IMR-90 (cell line): ENCODE data around the gene PYGL.

Source experiments
- BHLHE40 ChIP-seq: fragments of 150-350 bp; IDR thresholded peaks from 2 replicates; pipeline ENCODE4 v1.6.1; 2016; ENCODE audit warnings: mild to moderate bottlenecking, low read depth, low read length
- CTCF ChIP-seq: conservative IDR thresholded peaks from 2 replicates; pipeline ENCODE4 v1.5.1; 2012; ENCODE audit warnings: mild to moderate bottlenecking, low read depth, low read length, improper control_type of control experiment
- ELK1 ChIP-seq: fragments of 150-350 bp; IDR thresholded peaks from 2 replicates; pipeline ENCODE4 v1.6.1; 2016; ENCODE audit warnings: low read depth, mild to moderate bottlenecking, low read length, moderate library complexity, borderline replicate concordance
- MXI1 ChIP-seq: IDR thresholded peaks from 2 replicates; pipeline ENCODE4 v1.6.1; 2012; ENCODE audit warnings: low read depth, mild to moderate bottlenecking, low read length, moderate library complexity, borderline replicate concordance
- POLR2A ChIP-seq: IDR thresholded peaks from 2 replicates; pipeline ENCODE4 v1.6.1; 2012; ENCODE audit warnings: mild to moderate bottlenecking, low read depth, low read length
- RFX5 ChIP-seq: IDR thresholded peaks from 2 replicates; pipeline ENCODE4 v1.8.0; 2012; ENCODE audit warnings: low read depth, mild to moderate bottlenecking, low read length, moderate library complexity

GRCh38 chr14:50932592-50933495 is 11.4 kb downstream of the PYGL start:
- TF ChIP-seq CTCF, result no peak
- TF ChIP-seq RFX5, result no peak
- TF ChIP-seq ELK1, result no peak
- TF ChIP-seq POLR2A, result no peak
- TF ChIP-seq MXI1, result no peak
- TF ChIP-seq BHLHE40, result no peak
